Measurements from ENCODE around the gene ZNF185. TPM values are rescaled to one million over a fixed set of nuclear protein-coding genes. Genes with fewer than 3 reads are reported as not detected.
"Not testable (repeated sequence)": the region's sequence is repeated elsewhere in the genome, so short reads cannot be mapped to it uniquely, and the experiment has no call there.

Gene ZNF185
- total RNA-seq, 6 experiments from 2014 or later = 1.1 to 2.4 (median 1.4) TPM

GRCh38 chrX:152905081-152905420 lies 7.2 kb downstream of the ZNF185 start:
- no peak for TF ChIP-seq CTCF (IDR thresholded peaks at IDR 0.05)
- H3K36me3 Mint-ChIP-seq (ENCODE audit: low read depth) = no peaks in the 10 kb centered on the region
- H3K9me3 Mint-ChIP-seq = no peaks in the 10 kb centered on the region
- H3K27me3 Mint-ChIP-seq (ENCODE audit: insufficient read depth) = peaks cover 4% of the 10 kb centered on the region; the same call in 1 of the 2 replicates
- DNase-seq = no peak
- H3K4me3 Mint-ChIP-seq = no peak overlapping the region
- H3K27ac Mint-ChIP-seq = no peak overlapping the region
- H3K4me1 Mint-ChIP-seq (ENCODE audit: low read depth) = no peaks in the 10 kb centered on the region

GRCh38 chrX:152907084-152907651 lies 9.3 kb downstream of the ZNF185 start:
- H3K36me3 Mint-ChIP-seq (ENCODE audit: low read depth) = no peaks in the 10 kb centered on the region
- H3K27me3 Mint-ChIP-seq (ENCODE audit: insufficient read depth) = peaks cover 7% of the 10 kb centered on the region
- H3K27ac Mint-ChIP-seq = no peak overlapping the region
- H3K4me3 Mint-ChIP-seq = no peak overlapping the region
- H3K9me3 Mint-ChIP-seq = no peaks in the 10 kb centered on the region
- DNase-seq = no peak
- no peak for TF ChIP-seq CTCF (IDR thresholded peaks at IDR 0.05)
- no peaks in the 10 kb centered on the region for H3K4me1 Mint-ChIP-seq (ENCODE audit: low read depth)

- no peak for TF ChIP-seq CTCF (IDR thresholded peaks at IDR 0.05)
- Mint-ChIP-seq H3K27me3 (ENCODE audit: insufficient read depth) (peaks cover 7% of the 10 kb centered on the region), H3K4me3 (no peak overlapping the region), H3K9me3 (no peaks in the 10 kb centered on the region), H3K4me1 (ENCODE audit: low read depth) (no peaks in the 10 kb centered on the region), H3K36me3 (ENCODE audit: low read depth) (no peaks in the 10 kb centered on the region), H3K27ac (no peak overlapping the region)
- DNase-seq = no peak
Measured at GRCh38 chrX:152908486-152908885, 10.6 kb downstream of the ZNF185 start.

GRCh38 chrX:152910018-152910417 lies 12.2 kb downstream of the ZNF185 start:
- H3K4me1 Mint-ChIP-seq (ENCODE audit: low read depth); H3K27me3 Mint-ChIP-seq (ENCODE audit: insufficient read depth); H3K27ac Mint-ChIP-seq; DNase-seq; H3K4me3 Mint-ChIP-seq; H3K36me3 Mint-ChIP-seq (ENCODE audit: low read depth); H3K9me3 Mint-ChIP-seq: not testable (repeated sequence)

GRCh38 chrX:152912106-152912505 lies 14.2 kb downstream of the ZNF185 start:
- Mint-ChIP-seq H3K4me1 (ENCODE audit: low read depth) (peaks cover 4% of the 10 kb centered on the region; the same call in 1 of the 2 replicates), H3K36me3 (ENCODE audit: low read depth) (no peaks in the 10 kb centered on the region), H3K4me3 (no peak overlapping the region), H3K27me3 (ENCODE audit: insufficient read depth) (peaks cover 10% of the 10 kb centered on the region), H3K9me3 (no peaks in the 10 kb centered on the region), H3K27ac (no peak overlapping the region)
- no peak for DNase-seq
- TF ChIP-seq CTCF (IDR thresholded peaks at IDR 0.05) = no peak; the same call in 1 of the 2 replicates

- Mint-ChIP-seq H3K27me3 (ENCODE audit: insufficient read depth) (peaks cover 9% of the 10 kb centered on the region), H3K9me3 (no peaks in the 10 kb centered on the region), H3K4me1 (ENCODE audit: low read depth) (peaks cover 4% of the 10 kb centered on the region; the same call in 1 of the 2 replicates), H3K36me3 (ENCODE audit: low read depth) (no peaks in the 10 kb centered on the region), H3K4me3 (no peak overlapping the region), H3K27ac (no peak overlapping the region)
- no peak for TF ChIP-seq CTCF (IDR thresholded peaks at IDR 0.05)
- no peak for DNase-seq
Measured at GRCh38 chrX:152912641-152913040, 14.8 kb downstream of the ZNF185 start.
